ENCODE results near the gene SHLD2.
"Not testable (repeated sequence)": the region's sequence is repeated elsewhere in the genome, so short reads cannot be mapped to it uniquely, and the experiment has no call there.

The SHLD2 gene

GRCh38 chr10:87222789-87223188 is 127.8 kb downstream of the SHLD2 start:
- not testable (repeated sequence) for DNase-seq

DNA sequence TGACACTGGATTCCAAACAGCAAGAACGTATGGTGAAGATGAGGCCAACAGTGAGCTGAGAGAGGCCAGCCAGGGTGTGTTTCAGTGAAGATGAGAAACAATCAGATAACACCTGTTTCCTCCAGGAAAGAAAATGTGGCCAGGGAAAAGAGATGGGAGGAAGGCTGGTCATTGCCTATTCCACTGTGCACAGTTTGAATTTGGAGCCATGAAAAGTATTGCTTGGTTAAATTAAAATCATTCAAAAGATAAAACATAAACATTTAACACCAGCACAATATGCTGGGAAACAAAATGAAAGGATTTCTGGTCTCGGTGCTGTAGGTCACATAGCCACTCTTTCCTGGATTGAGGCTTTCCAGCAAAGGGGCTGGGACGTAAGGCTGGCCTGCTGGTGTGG is 130.1 kb downstream of the SHLD2 start, which contains the start of gene NUTM2A:
TSS of gene NUTM2A (plus strand) at position 301 of the 400 bp plus-strand sequence. CDS start 383 bp downstream, outside the sequence.
- not testable (repeated sequence) for DNase-seq

- not testable (repeated sequence) for DNase-seq
These were observed 133.2 kb downstream of the SHLD2 start for GRCh38 chr10:87228247-87228646.

GRCh38 chr10:87229211-87229610 is 134.2 kb downstream of the SHLD2 start:
- DNase-seq, result not testable (repeated sequence)

- DNase-seq, result not testable (repeated sequence)
These were observed 139.8 kb downstream of the SHLD2 start for GRCh38 chr10:87234854-87235253.

GRCh38 chr10:87237244-87237643 is 142.2 kb downstream of the SHLD2 start:
- DNase-seq, result not testable (repeated sequence)

DNA sequence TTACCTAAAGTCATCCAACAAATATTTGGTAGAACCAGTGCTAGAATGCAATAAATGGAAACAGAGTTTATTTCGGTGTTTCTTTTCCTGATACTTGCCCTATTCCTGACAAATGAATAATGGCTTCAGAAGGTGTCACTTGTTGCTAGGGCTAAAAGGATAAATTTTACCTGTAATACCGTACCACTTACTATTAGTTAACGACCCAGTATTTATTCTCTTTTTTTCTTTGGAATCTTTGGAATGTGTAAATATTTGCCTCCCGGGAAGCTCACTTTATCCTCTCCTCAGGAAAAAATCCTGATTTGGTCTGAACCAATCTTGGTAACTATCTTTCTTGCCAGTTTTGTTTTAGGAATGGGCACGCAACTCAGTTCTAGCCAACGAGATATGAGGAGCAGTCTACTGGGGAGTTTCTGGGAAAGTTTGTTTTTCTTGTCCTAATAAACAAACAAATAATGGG is 144.4 kb downstream of the SHLD2 start:
- not testable (repeated sequence) for DNase-seq
